GM12801 (cell line): ENCODE measurements around the gene PRRX2.

Source experiments
- CTCF ChIP-seq: IDR thresholded peaks from one replicate; pipeline ENCODE4 v1.5.1; 2011; ENCODE audit warnings: control low read depth; ENCODE audit not compliant: insufficient read length; ENCODE audit errors: extremely low read depth

The PRRX2 gene

GRCh38 chr9:129685933-129686259, 20.4 kb downstream of the PRRX2 start:
- TF ChIP-seq CTCF, result no peak

DNA sequence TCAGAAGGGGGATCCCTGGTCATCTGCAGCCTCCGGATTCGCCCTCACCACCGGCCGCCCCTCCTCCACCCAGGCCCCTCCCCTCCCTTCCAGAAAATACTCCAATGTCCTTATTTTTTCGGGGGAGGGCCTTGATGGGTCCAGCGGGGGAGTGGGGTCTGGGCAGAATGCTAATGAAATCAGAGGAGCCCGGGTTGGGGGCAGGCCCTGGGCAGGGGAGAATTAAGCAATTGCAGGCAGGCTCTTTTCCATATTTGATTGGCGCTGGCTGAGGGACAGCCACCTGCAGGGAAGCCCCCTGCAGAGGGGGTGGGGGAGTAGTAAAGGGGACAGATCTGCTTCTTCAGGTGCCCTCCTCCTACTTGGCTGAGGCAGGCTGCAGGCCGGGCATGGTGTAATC, 21.3 kb downstream of the PRRX2 start:
- no peak for TF ChIP-seq CTCF

DNA sequence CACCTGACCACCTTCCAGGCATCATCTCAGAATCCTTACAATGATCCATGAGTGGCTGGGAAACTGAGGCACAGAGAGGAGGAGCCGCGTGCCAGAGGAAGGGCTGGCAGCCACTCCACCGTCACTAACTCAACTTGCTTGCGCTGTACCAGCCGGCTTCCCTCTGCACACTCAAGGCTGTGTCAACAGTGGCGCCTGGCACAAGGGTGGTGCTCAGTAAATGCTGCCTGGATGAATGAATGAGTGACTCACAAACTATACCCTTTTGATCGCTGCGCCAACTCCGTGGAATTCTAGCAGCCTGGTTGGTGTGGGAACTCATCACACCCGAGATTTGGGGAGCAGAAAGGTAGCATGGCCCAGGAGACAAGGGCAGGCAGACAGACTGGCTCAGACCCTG, 21.9 kb downstream of the PRRX2 start:
- TF ChIP-seq CTCF, result no peak

- TF ChIP-seq CTCF, result no peak
Observed at GRCh38 chr9:129688285-129689043, 23.0 kb downstream of the PRRX2 start.

DNA sequence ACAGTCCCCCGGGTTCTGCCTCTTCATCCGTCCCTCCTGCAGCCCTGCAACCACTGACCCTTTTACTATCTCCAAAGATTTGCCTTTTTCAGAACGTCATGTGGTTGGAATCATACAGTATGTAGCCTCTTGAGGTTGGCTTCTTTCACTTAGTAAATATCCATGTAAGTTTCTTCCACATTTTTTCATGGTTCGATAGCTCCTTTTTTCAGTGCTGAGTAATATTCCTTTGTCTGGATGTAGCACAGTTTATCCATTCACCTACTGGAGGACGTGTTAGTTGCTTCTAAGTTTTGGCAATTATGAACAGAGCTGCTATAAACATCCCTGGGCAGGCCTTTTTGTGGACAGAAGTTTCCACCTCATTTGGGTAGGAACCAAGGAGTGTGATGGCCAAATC, 27.1 kb downstream of the PRRX2 start:
- TF ChIP-seq CTCF, result no peak

- no peak for TF ChIP-seq CTCF
Observed at GRCh38 chr9:129693741-129694140, 28.3 kb downstream of the PRRX2 start.

- no peak for TF ChIP-seq CTCF
Observed at GRCh38 chr9:129694243-129694646, 28.8 kb downstream of the PRRX2 start.
